Measurements from ENCODE around the gene UNC79.

GRCh38 chr14:93510056-93510455 lies 79.3 kb downstream of the UNC79 start:
- TF ChIP-seq CTCF (IDR thresholded peaks at IDR 0.05 in 4 of 5, conservative IDR thresholded peaks at IDR 0.05 in 1 of 5), result no peak
- no peak for TF ChIP-seq POLR2A (IDR thresholded peaks at IDR 0.05)

Measured in gastrocnemius medialis (tissue), 4 donors.